ENCODE measurements around the gene GNS. TPM values are rescaled to one million over a fixed set of nuclear protein-coding genes. Genes with fewer than 3 reads are reported as not detected.
A peak's percentile ranks its signal among the peaks of the same experiment; 100 is the strongest.
"Not testable (repeated sequence)": the region's sequence is repeated elsewhere in the genome, so short reads cannot be mapped to it uniquely, and the experiment has no call there.

Gene GNS
- total RNA-seq, 2 donors from 2014 or later = 21.5 to 26.8 TPM

GRCh38 chr12:64782191-64782876, 23.1 kb upstream of the GNS start:
- Mint-ChIP-seq H3K9me3 (peaks cover 0 to 4% of the 10 kb centered on the region in 2 donors), H3K27ac (no peak overlapping the region), H3K36me3 (peaks cover 9 to 12% of the 10 kb centered on the region in 2 donors)
- DNase-seq (ENCODE audit: low spot score in 2 of 2) (no peak), ATAC-seq (no peak)

GRCh38 chr12:64781280-64782190, 22.3 kb upstream of the GNS start:
- Mint-ChIP-seq H3K27ac (no peak overlapping the region), H3K36me3 (peaks cover 9 to 19% of the 10 kb centered on the region in 2 donors), H3K9me3 (peaks cover 0 to 4% of the 10 kb centered on the region in 2 donors)
- DNase-seq (ENCODE audit: low spot score in 2 of 2) (no peak), ATAC-seq (peak; percentile 46 to 55)

GRCh38 chr12:64780531-64781279, 21.5 kb upstream of the GNS start:
- H3K27ac Mint-ChIP-seq = no peak overlapping the region
- ATAC-seq = peak; percentile 66 to 74
- DNase-seq (ENCODE audit: low spot score in 2 of 2) = peak in 1 of 2 donors; percentile 26
- peaks cover 7 to 10% of the 10 kb centered on the region in 2 donors for H3K9me3 Mint-ChIP-seq
- peaks cover 14 to 27% of the 10 kb centered on the region in 2 donors for H3K36me3 Mint-ChIP-seq

GRCh38 chr12:64780132-64780530, 20.9 kb upstream of the GNS start:
- H3K27ac Mint-ChIP-seq = no peak overlapping the region
- H3K9me3 Mint-ChIP-seq = peaks cover 13 to 15% of the 10 kb centered on the region in 2 donors
- no peak for DNase-seq (ENCODE audit: low spot score in 2 of 2)
- H3K36me3 Mint-ChIP-seq = peaks cover 20 to 33% of the 10 kb centered on the region in 2 donors
- no peak for ATAC-seq

GRCh38 chr12:64779354-64779974, 20.3 kb upstream of the GNS start:
- H3K27ac Mint-ChIP-seq = no peak overlapping the region
- H3K36me3 Mint-ChIP-seq = peaks cover 21 to 34% of the 10 kb centered on the region in 2 donors
- no peak for ATAC-seq

GRCh38 chr12:64775147-64775736, 16.0 kb upstream of the GNS start:
- not testable (repeated sequence) for H3K27ac Mint-ChIP-seq; DNase-seq (ENCODE audit: low spot score in 2 of 2); ATAC-seq
- Mint-ChIP-seq H3K9me3 (peaks cover 25 to 29% of the 10 kb centered on the region in 2 donors), H3K36me3 (peaks cover 29 to 51% of the 10 kb centered on the region in 2 donors)

More at GRCh38 chr12:64779354-64779974, 20.3 kb upstream of the GNS start:
- H3K9me3 Mint-ChIP-seq = peaks cover 15 to 17% of the 10 kb centered on the region in 2 donors
- no peak for DNase-seq (ENCODE audit: low spot score in 2 of 2)

GRCh38 chr12:64773386-64773785, 14.2 kb upstream of the GNS start:
- Mint-ChIP-seq H3K36me3 (peaks cover 25 to 45% of the 10 kb centered on the region in 2 donors), H3K9me3 (peaks cover 25 to 29% of the 10 kb centered on the region in 2 donors), H3K27ac (no peak overlapping the region)
- DNase-seq (ENCODE audit: low spot score in 2 of 2) (no peak), ATAC-seq (no peak)

GRCh38 chr12:64767495-64767894, 8.3 kb upstream of the GNS start:
- H3K36me3 Mint-ChIP-seq = peaks cover 0 to 9% of the 10 kb centered on the region in 2 donors
- ATAC-seq (no peak), DNase-seq (ENCODE audit: low spot score in 2 of 2) (no peak)
- H3K9me3 Mint-ChIP-seq = peaks cover 0 to 4% of the 10 kb centered on the region in 2 donors
- H3K27ac Mint-ChIP-seq = no peak overlapping the region

- DNase-seq (ENCODE audit: low spot score in 2 of 2) (no peak), ATAC-seq (no peak)
- no peak overlapping the region for H3K27ac Mint-ChIP-seq
- no peaks in the 10 kb centered on the region for H3K9me3 Mint-ChIP-seq
- H3K36me3 Mint-ChIP-seq = peaks cover 0 to 7% of the 10 kb centered on the region in 2 donors
Measured at GRCh38 chr12:64760808-64761573, 1.8 kb upstream of the GNS start.

GRCh38 chr12:64757771-64758170, 1.4 kb downstream of the GNS start:
- no peaks in the 10 kb centered on the region for H3K9me3 Mint-ChIP-seq

GRCh38 chr12:64756376-64756775, 2.8 kb downstream of the GNS start:
- no peak for ATAC-seq
- H3K36me3 Mint-ChIP-seq = peaks cover 0 to 7% of the 10 kb centered on the region in 2 donors
- H3K9me3 Mint-ChIP-seq = no peaks in the 10 kb centered on the region
- DNase-seq (ENCODE audit: low spot score in 2 of 2) = no peak
- H3K27ac Mint-ChIP-seq = no peak overlapping the region

More at GRCh38 chr12:64757771-64758170, 1.4 kb downstream of the GNS start:
- ATAC-seq (no peak), DNase-seq (ENCODE audit: low spot score in 2 of 2) (no peak)
- peaks cover 0 to 7% of the 10 kb centered on the region in 2 donors for H3K36me3 Mint-ChIP-seq
- no peak overlapping the region for H3K27ac Mint-ChIP-seq

GRCh38 chr12:64753427-64753826, 5.8 kb downstream of the GNS start:
- ATAC-seq = no peak

GRCh38 chr12:64752833-64753238, 6.4 kb downstream of the GNS start:
- DNase-seq (ENCODE audit: low spot score in 2 of 2) = no peak
- H3K27ac Mint-ChIP-seq = no peak overlapping the region
- no peaks in the 10 kb centered on the region for H3K9me3 Mint-ChIP-seq
- H3K36me3 Mint-ChIP-seq = peaks cover 5 to 6% of the 10 kb centered on the region in 2 donors
- ATAC-seq = peak in 1 of 2 donors; percentile 29

More at GRCh38 chr12:64753427-64753826, 5.8 kb downstream of the GNS start:
- Mint-ChIP-seq H3K27ac (no peak overlapping the region), H3K9me3 (no peaks in the 10 kb centered on the region), H3K36me3 (peaks cover 5 to 6% of the 10 kb centered on the region in 2 donors)
- DNase-seq (ENCODE audit: low spot score in 2 of 2) = no peak

GRCh38 chr12:64752032-64752431, 7.2 kb downstream of the GNS start:
- DNase-seq (ENCODE audit: low spot score in 2 of 2) (no peak), ATAC-seq (no peak)
- Mint-ChIP-seq H3K9me3 (no peaks in the 10 kb centered on the region), H3K36me3 (peaks cover 5 to 6% of the 10 kb centered on the region in 2 donors), H3K27ac (no peak overlapping the region)

Measured in activated naive CD4-positive, alpha-beta T cell treated with anti-CD3 and anti-CD28 coated beads, Interleukin-2, amount 50 U/mL, for 72 hours (primary cell).